Breast epithelium (tissue), 4 donors: ENCODE data around the gene SLC22A23. TPM values are rescaled to one million over a fixed set of nuclear protein-coding genes. Genes with fewer than 3 reads are reported as not detected.

Source experiments
- DNase-seq, 2 donors: peaks; one replicate each; pipeline ENCODE4 v3.0.0-alpha.2; 2019; ENCODE audit warnings: low spot score in 2 of 2
- H3K27ac ChIP-seq, 2 donors: fragments of 200-600 bp; sonication (generic) in 1 of 2; one replicate each; pipeline ENCODE4 v1.5.1; 2016 to 2019; ENCODE audit warnings: mild to moderate bottlenecking in 1 of 2
- H3K27me3 ChIP-seq, 2 donors: fragments of 200-600 bp; sonication (generic) in 1 of 2; one replicate each; pipeline versions ENCODE4 v1.5.1 to v1.6.0; 2017 to 2019; ENCODE audit warnings: control low read depth in 1 of 2, mild to moderate bottlenecking in 1 of 2
- H3K36me3 ChIP-seq: fragments of 200-600 bp; one replicate; pipeline ENCODE4 v1.5.1; 2019
- H3K4me1 ChIP-seq, 2 donors: fragments of 200-600 bp; sonication (generic); one replicate each; pipeline ENCODE4 v1.5.1; 2016 to 2019; ENCODE audit warnings: control low read depth in 1 of 2
- H3K4me3 ChIP-seq, 3 donors: fragments of 200-600 bp; sonication (generic); 1 replicate in 2 of 3; 2 replicates in 1 of 3; pipeline ENCODE4 v1.5.1; 2016 to 2019; ENCODE audit warnings: mild to moderate bottlenecking in 3 of 3, moderate library complexity in 2 of 3
- H3K9me3 ChIP-seq, 2 donors: fragments of 200-600 bp; sonication (generic) in 1 of 2; one replicate each; pipeline ENCODE4 v1.5.1; 2016 to 2019; ENCODE audit warnings: control low read depth in 1 of 2
- CTCF ChIP-seq, 3 donors: fragments of 450-650 bp; IDR thresholded peaks; one replicate each; pipeline ENCODE4 v1.5.1; 2016 to 2017; ENCODE audit warnings: antibody characterized with exemption in 3 of 3, mild to moderate bottlenecking in 3 of 3, moderate library complexity in 3 of 3
- POLR2A ChIP-seq: fragments of 450-650 bp; IDR thresholded peaks from one replicate; pipeline ENCODE4 v1.6.1; 2016; ENCODE audit warnings: antibody characterized with exemption, mild to moderate bottlenecking, moderate library complexity
- POLR2AphosphoS5 ChIP-seq, 3 donors: sonication (generic); formaldehyde crosslinking; IDR thresholded peaks; one replicate each; pipeline ENCODE4 v1.6.1; 2017; ENCODE audit warnings: antibody characterized with exemption in 3 of 3
- intact Hi-C: fragments of 100-400 bp; cut with DNase I; formaldehyde crosslinking; loops from one replicate; pipeline ENCODE4 v1.15.1; 2023; ENCODE audit warnings: low total_unique reads
- total RNA-seq, 3 donors: library from RNA; depleted of rRNA; stranded (reverse); fragments of >200 nt; gene quantifications; one replicate each; pipeline ENCODE4 v1.1.0, GENCODE V29; 2016

Gene SLC22A23
- total RNA-seq, 3 donors from 2014 or later: 10.9 to 26.3 (median 22.9) TPM

DNA sequence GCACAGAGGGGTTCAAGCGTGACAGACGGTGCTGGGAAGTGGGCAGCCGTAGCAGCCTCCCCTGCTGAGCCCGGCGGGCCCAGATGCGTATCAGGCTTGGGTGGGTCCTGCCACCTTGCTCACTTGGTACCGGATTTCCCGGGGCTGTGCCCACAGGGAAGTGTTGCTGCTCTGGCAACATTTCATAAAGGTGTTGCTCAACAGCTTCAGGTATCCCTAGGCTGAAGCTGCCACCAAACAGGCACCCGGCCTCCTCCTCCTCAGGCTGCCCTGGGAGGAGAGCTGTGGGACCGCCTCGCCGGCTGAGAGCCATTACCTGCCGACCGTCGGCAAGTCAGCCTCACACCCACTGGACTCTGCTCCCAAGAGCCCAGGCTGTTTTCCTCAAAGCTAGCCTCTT is 186.6 kb downstream of the SLC22A23 start:
- peak overlapping the region; percentile 23 to 40 for H3K27ac ChIP-seq
- H3K36me3 ChIP-seq: no peaks in the 10 kb centered on the region
- no peaks in the 10 kb centered on the region for H3K9me3 ChIP-seq
- no peak for TF ChIP-seq POLR2A
- no peak for TF ChIP-seq CTCF (IDR thresholded peaks at IDR 0.05)
- TF ChIP-seq POLR2AphosphoS5 (IDR thresholded peaks at IDR 0.05): no peak
- no peak for DNase-seq
- intact Hi-C loops: no loop called here
- H3K4me1 ChIP-seq: no peaks in the 10 kb centered on the region
- H3K4me3 ChIP-seq: no peak overlapping the region
- H3K27me3 ChIP-seq: no peaks in the 10 kb centered on the region

DNA sequence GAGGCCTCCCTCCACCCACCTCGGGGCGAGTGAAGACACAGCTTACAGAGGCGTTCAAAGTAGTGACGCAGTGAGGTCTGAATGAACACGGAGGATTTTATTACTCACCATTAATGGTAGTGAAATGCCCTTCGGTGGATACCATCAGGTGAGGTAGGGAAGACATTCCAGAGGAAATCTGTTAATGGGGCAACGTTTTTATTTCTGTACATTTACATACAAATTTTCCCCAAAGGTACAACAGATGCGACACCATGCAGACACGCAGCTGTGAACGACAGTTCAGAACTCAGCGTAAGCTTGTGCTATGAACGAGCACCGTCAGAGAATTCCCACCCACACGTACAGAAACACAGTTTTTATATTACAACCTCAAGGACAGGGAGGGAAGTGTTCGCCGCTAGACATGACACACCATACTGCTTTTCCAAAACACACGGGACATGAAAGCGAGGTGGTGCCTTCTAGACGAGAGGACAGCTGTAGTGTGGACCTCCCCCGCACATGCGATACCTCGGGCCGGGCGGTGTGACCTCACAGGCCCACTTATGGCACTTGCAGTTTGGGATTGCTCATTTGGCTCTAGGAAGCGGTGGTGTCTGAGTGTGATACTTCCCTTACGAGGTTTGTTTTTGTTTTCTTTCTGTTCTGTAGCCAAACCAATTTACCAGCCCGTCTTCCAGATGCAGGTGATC is 187.4 kb downstream of the SLC22A23 start:
- no peaks in the 10 kb centered on the region for H3K36me3 ChIP-seq
- H3K4me3 ChIP-seq: no peak overlapping the region
- H3K4me1 ChIP-seq: no peaks in the 10 kb centered on the region
- H3K9me3 ChIP-seq: no peaks in the 10 kb centered on the region
- TF ChIP-seq POLR2A (no peak), CTCF (IDR thresholded peaks at IDR 0.05) (no peak), POLR2AphosphoS5 (IDR thresholded peaks at IDR 0.05) (no peak)
- intact Hi-C loops: loop anchor here (2.0 to 10.0 kb wide), 2 partner anchors 73 to 855 kb away; no protein-coding TSS in a partner anchor
- DNase-seq: no peak
- H3K27me3 ChIP-seq: no peaks in the 10 kb centered on the region
- H3K27ac ChIP-seq: no peak overlapping the region

DNA sequence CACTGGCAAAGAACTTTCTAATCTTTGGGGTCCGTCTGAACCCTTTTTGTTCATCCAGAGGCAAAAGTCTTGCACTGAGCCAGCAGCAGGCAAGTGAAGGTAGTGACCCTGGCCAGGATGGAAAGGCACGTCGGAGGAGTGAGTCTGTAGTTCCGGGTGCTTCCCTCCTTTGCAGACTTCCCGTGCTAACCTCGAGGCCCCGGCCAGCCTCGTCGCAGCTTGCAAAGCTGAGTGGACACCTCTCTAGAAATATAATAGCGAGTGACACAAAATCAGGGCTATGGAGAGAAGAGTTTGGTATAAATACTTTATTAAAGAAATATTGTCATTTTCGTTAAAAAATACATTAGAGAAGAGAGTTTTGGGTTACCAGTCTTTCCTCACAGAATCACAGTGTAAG is 188.2 kb downstream of the SLC22A23 start:
- TF ChIP-seq CTCF (IDR thresholded peaks at IDR 0.05) (no peak), POLR2A (no peak), POLR2AphosphoS5 (IDR thresholded peaks at IDR 0.05) (no peak)
- DNase-seq: no peak
- Histone ChIP-seq H3K27me3 (no peaks in the 10 kb centered on the region), H3K4me1 (no peaks in the 10 kb centered on the region), H3K36me3 (no peaks in the 10 kb centered on the region), H3K4me3 (no peak overlapping the region), H3K27ac (no peak overlapping the region), H3K9me3 (no peaks in the 10 kb centered on the region)
- intact Hi-C loops: loop anchor here (2.0 to 10.0 kb wide), 2 partner anchors 72 to 856 kb away; no protein-coding TSS in a partner anchor

- Histone ChIP-seq H3K4me1 (no peaks in the 10 kb centered on the region), H3K27ac (no peak overlapping the region), H3K9me3 (no peaks in the 10 kb centered on the region), H3K27me3 (no peaks in the 10 kb centered on the region), H3K36me3 (no peaks in the 10 kb centered on the region), H3K4me3 (no peak overlapping the region)
- intact Hi-C loops: loop anchor here (10.0 kb wide), 1 partner anchor 858 kb away; no protein-coding TSS in a partner anchor
- TF ChIP-seq CTCF (IDR thresholded peaks at IDR 0.05): no peak
- TF ChIP-seq POLR2A: no peak
- no peak for TF ChIP-seq POLR2AphosphoS5 (IDR thresholded peaks at IDR 0.05)
- DNase-seq: no peak
These were observed 189.7 kb downstream of the SLC22A23 start for GRCh38 chr6:3267162-3267561.

- no peak for TF ChIP-seq CTCF (IDR thresholded peaks at IDR 0.05)
- no peak for TF ChIP-seq POLR2A
- no peak for TF ChIP-seq POLR2AphosphoS5 (IDR thresholded peaks at IDR 0.05)
- Histone ChIP-seq H3K4me1 (no peaks in the 10 kb centered on the region), H3K27ac (no peak overlapping the region), H3K4me3 (no peak overlapping the region), H3K36me3 (no peaks in the 10 kb centered on the region), H3K27me3 (no peaks in the 10 kb centered on the region), H3K9me3 (no peaks in the 10 kb centered on the region)
- intact Hi-C loops: loop anchor here (10.0 kb wide), 1 partner anchor 859 kb away; no protein-coding TSS in a partner anchor
- no peak for DNase-seq
These were observed 190.7 kb downstream of the SLC22A23 start for GRCh38 chr6:3266170-3266569.
